GM23248 (cell line): ENCODE measurements around the gene RPA1.

Experiments used
- EZH2 ChIP-seq: fragments of 200-600 bp; sonication (generic); IDR thresholded peaks from 2 replicates; pipeline ENCODE4 v1.6.1; 2018; ENCODE audit warnings: antibody characterized with exemption, mild to moderate bottlenecking; ENCODE audit not compliant: insufficient read depth, poor library complexity, severe bottlenecking
- EZH2phosphoT487 ChIP-seq: fragments of 200-600 bp; sonication (generic); IDR thresholded peaks from 2 replicates; pipeline ENCODE4 v1.6.1; 2018; ENCODE audit warnings: antibody characterized with exemption, moderate library complexity, mild to moderate bottlenecking, low read depth; ENCODE audit not compliant: insufficient read depth

- TF ChIP-seq EZH2 (no peak), EZH2phosphoT487 (no peak)
These were observed 31.7 kb downstream of the RPA1 start for GRCh38 chr17:1861391-1862010.
